K562 (cell line): ENCODE measurements around the gene PTPN5. TPM values are rescaled to one million over a fixed set of nuclear protein-coding genes. Genes with fewer than 3 reads are reported as not detected.
A peak's percentile ranks its signal among the peaks of the same experiment; 100 is the strongest.

ENCODE experiments used
- ERF ChIP-seq: fragments of 450-650 bp; formaldehyde crosslinking; IDR thresholded peaks from 2 replicates; pipeline ENCODE4 v1.4.0; 2020; ENCODE audit warnings: mild to moderate bottlenecking, mixed read lengths
- FOXA3 ChIP-seq, 2 experiments: fragments of 450-650 bp in 1 of 2; sonication (generic) in 1 of 2; formaldehyde crosslinking; IDR thresholded peaks in 1 of 2; conservative IDR thresholded peaks in 1 of 2; 2 replicates each; pipeline versions ENCODE4 v1.4.0 to v1.8.0; 2020 to 2022; ENCODE audit warnings: mild to moderate bottlenecking in 2 of 2, missing genetic modification reagents in 1 of 2
- KLF16 ChIP-seq: IDR thresholded peaks from 2 replicates; pipeline ENCODE4 v1.6.1; 2016; ENCODE audit warnings: antibody characterized with exemption
- MAX ChIP-seq: sonication (generic); formaldehyde crosslinking; IDR thresholded peaks from 2 replicates; pipeline ENCODE4 v1.9.0; 2022; ENCODE audit warnings: mild to moderate bottlenecking, missing genetic modification reagents
- MNT ChIP-seq, 2 experiments: fragments of 450-650 bp; conservative IDR thresholded peaks; 2 replicates each; pipeline ENCODE4 v1.6.1; 2017; ENCODE audit warnings: mild to moderate bottlenecking in 2 of 2, moderate library complexity in 2 of 2
- POU5F1 ChIP-seq: fragments of 150-350 bp; IDR thresholded peaks from 2 replicates; pipeline ENCODE4 v1.6.1; 2014; ENCODE audit warnings: borderline replicate concordance, low read length, low read depth, mild to moderate bottlenecking; ENCODE audit not compliant: partially characterized antibody
- STAT6 ChIP-seq: sonication (generic); formaldehyde crosslinking; IDR thresholded peaks from 2 replicates; pipeline ENCODE4 v1.8.1; 2023; ENCODE audit warnings: mild to moderate bottlenecking, missing genetic modification reagents
- TFAP4 ChIP-seq: sonication (generic); formaldehyde crosslinking; IDR thresholded peaks from 2 replicates; pipeline ENCODE4 v1.8.0; 2022; ENCODE audit warnings: missing genetic modification reagents, mild to moderate bottlenecking, moderate library complexity, borderline replicate concordance
- polyA plus RNA-seq, 8 experiments: library from polyadenylated mRNA; depleted of rRNA in 4 of 8; stranded (reverse) in 5 of 8; unstranded in 3 of 8; fragments of >200 nt; fragmentation: Nextera tagmentation in 2 of 8; fragmentation: Illumina TruSeq in 1 of 8; extraction: Ambion mirVana in 2 of 8; extraction: Trizol in 1 of 8; gene quantifications; 2 replicates each; pipeline versions ENCODE4 v1.2.1 to v1.2.3, GENCODE V29; 2011 to 2014; ENCODE audit warnings: inconsistent platforms in 1 of 8, missing spikeins in 1 of 8
- total RNA-seq, 7 experiments: library from RNA; depleted of rRNA in 6 of 7; stranded (reverse); fragments of >200 nt in 6 of 7; fragmentation: Illumina TruSeq in 2 of 7; extraction: Trizol in 2 of 7; gene quantifications; 2 replicates each; pipeline versions ENCODE4 v1.2.1 to v1.2.3, GENCODE V29; 2011 to 2021; ENCODE audit warnings: low replicate concordance in 1 of 7

PTPN5 gene
- total and polyA plus RNA-seq, 9 of the 15 experiments (the other 6 are each of a cell fraction or from before 2014, with no cell fraction given): not detected

GRCh38 chr11:18720808-18721560 lies 70.6 kb downstream of the PTPN5 start (continued):
- no peak for TF ChIP-seq POU5F1
- TF ChIP-seq ERF: no peak
- 0 out of 4 replicates have a peak, but pooled peaks of 1 of the 2 experiments have one; percentile 25 for TF ChIP-seq FOXA3 (CRISPR knock-in tag; conservative IDR thresholded peaks at IDR 0.05 in 1 of 2, IDR thresholded peaks at IDR 0.05 in 1 of 2)
- no peak for TF ChIP-seq STAT6 (CRISPR knock-in tag)
- peak; percentile 26; the same call in 1 of the 2 replicates for TF ChIP-seq TFAP4
- TF ChIP-seq KLF16: no peak
- TF ChIP-seq MAX: no peak
- 0 out of 4 replicates have a peak, but pooled peaks of 1 of the 2 experiments have one; percentile 20 for TF ChIP-seq MNT (conservative IDR thresholded peaks at IDR 0.05)
